G401 (cell line): ENCODE data around the gene TMEM43. TPM values are rescaled to one million over a fixed set of nuclear protein-coding genes. Genes with fewer than 3 reads are reported as not detected.

Experiments
- DNase-seq: peaks from one replicate; pipeline ENCODE4 v3.0.0-alpha.2; 2015; ENCODE audit warnings: low spot score
- in situ Hi-C: cut with HindIII; loops from 2 replicates; pipeline ENCODE4 v1.10.0; 2016; ENCODE audit warnings: low sequenced_read_pairs, mixed read lengths
- total RNA-seq: library from RNA; depleted of rRNA; stranded (reverse); fragments of >200 nt; shearing (Covaris generic); gene quantifications from 2 replicates; pipeline ENCODE4 v1.2.3, GENCODE V29; 2014

Gene TMEM43
- total RNA-seq, 1 experiment from 2014 or later, result 52.1 TPM

GRCh38 chr3:14162178-14162577 lies 37.3 kb downstream of the TMEM43 start:
- DNase-seq, result no peak
- in situ Hi-C loops, result no loop called here

DNA sequence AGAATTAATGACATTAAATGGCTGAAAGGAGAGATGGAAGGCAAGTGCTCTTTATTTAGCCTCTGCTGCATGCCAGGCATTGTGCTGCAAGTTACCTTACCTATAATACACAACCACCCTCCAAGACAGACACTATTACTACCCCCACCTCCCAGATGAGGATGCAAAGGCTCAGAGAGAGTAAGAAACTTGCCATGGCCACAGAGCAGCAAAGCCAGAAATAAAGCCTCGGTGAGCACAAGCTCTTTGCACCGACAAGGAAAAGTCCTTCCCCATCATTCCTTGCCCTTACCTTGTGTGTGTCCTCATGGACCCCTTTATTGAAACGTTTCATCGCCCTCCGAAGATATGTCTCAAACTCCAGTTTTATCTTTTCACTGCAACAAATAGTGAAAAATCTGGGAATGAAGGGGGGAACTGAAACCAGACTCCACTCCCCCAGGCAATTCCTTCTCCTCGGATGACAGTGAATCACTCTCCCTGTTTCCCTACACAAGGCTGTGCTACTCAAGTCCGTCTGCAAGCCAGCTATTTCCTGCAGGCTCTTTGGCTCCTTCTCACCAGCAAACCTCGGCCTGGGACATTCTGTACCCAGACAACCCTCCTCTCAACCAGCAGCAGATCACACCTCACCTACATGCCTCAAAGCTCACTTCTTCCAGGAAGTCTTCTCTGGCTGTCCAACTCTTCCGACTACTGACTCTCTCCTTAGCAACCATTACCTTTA lies 42.2 kb downstream of the TMEM43 start:
- no peak for DNase-seq
- in situ Hi-C loops, result no loop called here

DNA sequence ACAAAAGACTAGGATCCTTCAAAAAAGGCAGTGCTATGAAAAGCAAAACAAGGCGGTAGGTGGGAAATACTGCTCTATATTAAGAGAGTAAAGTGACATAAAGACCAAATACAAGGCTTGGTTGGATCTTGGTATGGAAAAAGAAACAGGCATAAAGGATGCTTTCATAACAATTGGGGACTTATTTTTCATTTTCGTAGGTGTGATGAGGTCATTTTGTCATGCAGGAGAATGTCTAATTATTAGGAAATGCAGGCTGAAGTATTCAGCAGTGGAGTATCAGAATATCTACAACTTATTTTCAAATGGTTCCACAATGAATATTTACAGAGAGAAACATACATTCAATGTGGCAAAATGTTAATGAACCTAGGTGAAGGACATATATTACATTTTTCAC lies 44.6 kb downstream of the TMEM43 start:
- DNase-seq, result no peak
- in situ Hi-C loops, result no loop called here

DNA sequence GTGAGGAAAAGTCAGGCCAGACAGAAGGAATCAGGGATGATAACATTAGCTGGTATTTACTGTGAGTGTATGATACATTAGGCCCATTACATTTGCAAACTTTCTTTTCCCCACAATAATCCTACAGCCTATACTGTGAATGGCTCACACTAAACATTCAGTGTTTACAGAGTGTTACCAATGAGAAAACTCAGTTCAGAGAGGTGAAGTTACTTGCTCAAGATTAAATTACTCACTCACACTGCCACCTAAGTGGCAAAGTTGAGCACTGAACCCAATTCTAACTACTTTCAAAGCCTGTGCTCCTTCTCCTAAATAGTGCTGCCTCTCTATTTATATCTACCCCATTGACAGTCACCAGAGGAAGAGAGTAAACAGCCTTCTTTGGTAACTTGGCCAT lies 45.0 kb downstream of the TMEM43 start:
- no peak for DNase-seq
- in situ Hi-C loops, result no loop called here

DNA sequence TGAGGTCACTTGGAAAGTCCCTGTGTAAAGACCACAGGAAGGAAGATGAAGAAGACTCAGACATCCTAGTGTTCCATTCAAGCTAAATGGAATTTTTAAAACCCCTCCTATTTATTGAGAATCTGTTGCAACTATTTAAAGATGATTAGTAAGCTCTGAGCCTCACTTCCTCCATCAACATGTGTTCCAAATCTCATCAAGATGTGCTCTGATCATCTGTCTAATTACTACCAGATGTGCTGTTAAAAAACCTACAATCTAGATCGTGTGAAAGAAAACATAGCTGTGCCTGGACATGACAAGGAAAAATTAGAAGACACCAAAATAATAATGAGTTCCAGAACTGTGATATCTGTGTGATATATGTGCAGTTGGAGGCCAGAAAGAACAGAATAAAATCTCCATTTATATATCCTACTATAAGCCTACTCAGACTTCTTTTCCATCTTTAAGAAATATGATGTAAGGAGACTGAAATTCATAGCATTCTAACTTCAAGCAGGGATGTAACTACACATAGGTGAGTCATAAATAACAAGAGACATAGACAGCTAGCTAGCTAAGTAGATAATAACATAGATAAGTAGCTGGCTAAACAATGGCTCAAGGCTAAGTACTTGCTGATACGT lies 45.8 kb downstream of the TMEM43 start:
- no peak for DNase-seq
- in situ Hi-C loops, result no loop called here

GRCh38 chr3:14172496-14172895 lies 47.6 kb downstream of the TMEM43 start:
- no peak for DNase-seq

GRCh38 chr3:14174483-14174882 lies 49.6 kb downstream of the TMEM43 start:
- in situ Hi-C loops, result no loop called here
- DNase-seq, result no peak

More at GRCh38 chr3:14172496-14172895, 47.6 kb downstream of the TMEM43 start:
- in situ Hi-C loops, result no loop called here

GRCh38 chr3:14175383-14176037 lies 50.7 kb downstream of the TMEM43 start:
- DNase-seq, result no peak

GRCh38 chr3:14177580-14178246 lies 52.9 kb downstream of the TMEM43 start:
- peak; percentile 49 for DNase-seq
- in situ Hi-C loops, result no loop called here

More at GRCh38 chr3:14175383-14176037, 50.7 kb downstream of the TMEM43 start:
- in situ Hi-C loops, result no loop called here

- DNase-seq, result peak; percentile 100
- in situ Hi-C loops, result no loop called here
Measured at GRCh38 chr3:14178247-14179113, 53.6 kb downstream of the TMEM43 start, which contains the start of the genes LSM3 and XPC. Gene LSM3, plus strand, starts transcription at chr3:14178817. Its CDS starts 44 bp downstream, at chr3:14178861. Gene XPC, minus strand, starts transcription at chr3:14178601. Its CDS starts 33 bp downstream, at chr3:14178568.

DNA sequence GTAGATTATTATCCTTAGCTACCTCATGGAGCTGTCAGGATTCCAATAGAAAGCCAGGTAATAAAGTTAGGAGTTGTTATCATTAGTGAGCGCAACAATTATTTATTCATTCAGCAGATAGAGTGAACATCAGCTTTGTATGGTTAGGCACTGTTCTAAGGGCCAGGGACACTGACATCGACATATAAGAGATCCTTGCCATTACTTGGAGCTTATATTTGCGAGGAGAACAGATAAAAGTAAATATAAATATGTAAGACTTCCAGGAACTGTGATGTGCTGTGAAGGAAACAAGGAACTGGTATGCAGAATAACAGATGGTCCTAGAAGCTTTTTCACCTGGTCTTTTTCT lies 54.2 kb downstream of the TMEM43 start:
- in situ Hi-C loops, result no loop called here
- DNase-seq, result no peak

GRCh38 chr3:14179795-14180194 lies 54.9 kb downstream of the TMEM43 start:
- in situ Hi-C loops, result no loop called here

GRCh38 chr3:14181253-14181652 lies 56.4 kb downstream of the TMEM43 start:
- in situ Hi-C loops, result no loop called here
- DNase-seq, result no peak

More at GRCh38 chr3:14179795-14180194, 54.9 kb downstream of the TMEM43 start:
- no peak for DNase-seq

DNA sequence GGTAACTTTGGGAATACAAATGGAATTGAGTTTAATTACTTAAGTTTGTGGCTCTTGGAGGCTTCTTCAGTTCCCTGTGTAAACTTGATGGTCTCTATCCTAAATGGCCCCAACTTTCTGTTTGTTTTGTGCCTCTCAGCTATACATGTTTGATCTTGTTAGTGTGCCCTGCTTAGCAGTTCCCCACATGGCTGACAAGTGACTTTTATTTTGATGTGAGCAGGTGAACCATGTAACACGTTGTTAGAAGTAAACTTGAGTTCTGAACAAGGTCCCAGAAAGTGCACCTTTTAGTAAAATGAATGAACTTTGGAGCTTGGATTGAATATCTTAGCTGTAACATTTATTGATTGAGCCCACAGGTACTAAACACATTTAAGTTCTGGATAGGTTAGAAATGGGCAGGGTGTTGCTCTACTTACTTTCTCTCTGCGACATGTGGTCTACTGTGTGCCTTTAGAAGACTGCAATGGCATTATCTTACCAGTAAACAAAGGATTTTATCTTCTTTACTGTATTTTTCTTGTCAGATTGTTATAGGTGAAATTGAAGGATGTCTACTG lies 58.2 kb downstream of the TMEM43 start:
- DNase-seq, result no peak
- in situ Hi-C loops, result no loop called here

DNA sequence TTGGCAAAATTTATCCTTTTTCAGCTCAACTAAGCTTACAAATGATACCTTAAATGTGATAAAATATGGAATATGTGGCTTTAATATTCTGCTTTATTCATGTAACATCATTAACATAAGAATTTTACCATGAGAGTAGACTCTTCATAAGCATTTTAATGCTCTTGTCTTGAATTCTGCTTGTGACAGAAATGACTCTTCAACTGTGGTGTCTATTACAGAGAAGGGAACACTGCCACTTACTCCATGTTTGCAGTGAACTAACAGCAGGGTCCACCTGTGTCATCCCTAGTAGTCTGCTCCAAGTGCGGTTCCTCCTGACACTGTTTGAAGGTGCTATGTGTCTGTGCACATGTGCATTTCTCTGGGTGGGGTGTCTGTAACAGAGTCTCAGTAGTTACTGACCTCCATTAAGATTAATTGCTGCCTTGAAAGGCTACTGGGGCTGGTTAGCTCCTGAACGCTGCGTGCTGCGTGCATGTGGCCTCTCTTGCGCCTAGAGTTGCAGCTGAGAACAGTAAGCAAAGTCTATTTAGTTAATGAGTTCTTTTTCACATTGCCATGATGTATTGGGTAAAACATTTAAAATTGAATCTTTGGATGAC lies 62.1 kb downstream of the TMEM43 start:
- in situ Hi-C loops, result no loop called here

GRCh38 chr3:14188041-14188754 lies 63.3 kb downstream of the TMEM43 start:
- no peak for DNase-seq
- in situ Hi-C loops, result no loop called here

More for the DNA sequence above, 62.1 kb downstream of the TMEM43 start:
- no peak for DNase-seq
